Coronary artery (tissue), 2 donors: Measurements from ENCODE around the gene KCNK6.
A peak's percentile ranks its signal among the peaks of the same experiment; 100 is the strongest.

Source experiments
- DNase-seq: peaks from one replicate; pipeline ENCODE4 v3.0.0-alpha.2; 2017; ENCODE audit warnings: low spot score
- H3K27ac ChIP-seq, 2 donors: fragments of 200-600 bp; sonication (generic); one replicate each; pipeline ENCODE4 v1.5.1; 2016 to 2019
- H3K4me3 ChIP-seq: fragments of 200-600 bp; sonication (generic); 2 replicates; pipeline ENCODE4 v1.5.1; 2016; ENCODE audit warnings: mild to moderate bottlenecking, moderate library complexity
- CTCF ChIP-seq: fragments of 200-600 bp; sonication (generic); IDR thresholded peaks from one replicate; pipeline ENCODE4 v1.5.1; 2019; ENCODE audit warnings: antibody characterized with exemption

Gene KCNK6

GRCh38 chr19:38371081-38371480 is 51.4 kb downstream of the KCNK6 start:
- Histone ChIP-seq H3K27ac (no peak overlapping the region), H3K4me3 (no peak overlapping the region)
- TF ChIP-seq CTCF: no peak
- DNase-seq: no peak

GRCh38 chr19:38373907-38374331 is 54.3 kb downstream of the KCNK6 start:
- H3K4me3 ChIP-seq: peak overlapping the region; percentile 82
- DNase-seq: no peak
- TF ChIP-seq CTCF: no peak
- peak overlapping the region; percentile 81 to 88 for H3K27ac ChIP-seq

- H3K27ac ChIP-seq: peak within 1 kb of the TSS; percentile 81 to 88
- peak; percentile 99 for DNase-seq
- no peak for TF ChIP-seq CTCF
- peak within 1 kb of the TSS; percentile 82 for H3K4me3 ChIP-seq
These were observed 54.9 kb downstream of the KCNK6 start, which contains the start of gene PSMD8 for GRCh38 chr19:38374332-38375097. TSS of gene PSMD8 (plus strand) at chr19:38374571. CDS start at chr19:38374602, 31 bp downstream.

GRCh38 chr19:38375098-38375493 is 55.5 kb downstream of the KCNK6 start:
- no peak for TF ChIP-seq CTCF
- Histone ChIP-seq H3K4me3 (peak overlapping the region; percentile 82), H3K27ac (peak overlapping the region; percentile 81 to 88)
- no peak for DNase-seq

GRCh38 chr19:38375748-38376147 is 56.1 kb downstream of the KCNK6 start:
- Histone ChIP-seq H3K4me3 (peak overlapping the region; percentile 82), H3K27ac (no peak overlapping the region)
- TF ChIP-seq CTCF: no peak
- no peak for DNase-seq

- H3K27ac ChIP-seq: no peak overlapping the region
- no peak for DNase-seq
- no peak for TF ChIP-seq CTCF
- H3K4me3 ChIP-seq: no peak overlapping the region
These were observed 56.9 kb downstream of the KCNK6 start for GRCh38 chr19:38376576-38376975.

- Histone ChIP-seq H3K27ac (no peak overlapping the region), H3K4me3 (no peak overlapping the region)
- no peak for TF ChIP-seq CTCF
- DNase-seq: no peak
These were observed 57.4 kb downstream of the KCNK6 start for GRCh38 chr19:38377052-38377451.
